SHP77 (cell line): ENCODE data around the gene GPI.
A peak's percentile ranks its signal among the peaks of the same experiment; 100 is the strongest.

Experiments
- DNase-seq, 2 experiments: peaks; one replicate each; lab custom pipeline; 2025; lab: John Stamatoyannopoulos, UW

GPI gene

DNA sequence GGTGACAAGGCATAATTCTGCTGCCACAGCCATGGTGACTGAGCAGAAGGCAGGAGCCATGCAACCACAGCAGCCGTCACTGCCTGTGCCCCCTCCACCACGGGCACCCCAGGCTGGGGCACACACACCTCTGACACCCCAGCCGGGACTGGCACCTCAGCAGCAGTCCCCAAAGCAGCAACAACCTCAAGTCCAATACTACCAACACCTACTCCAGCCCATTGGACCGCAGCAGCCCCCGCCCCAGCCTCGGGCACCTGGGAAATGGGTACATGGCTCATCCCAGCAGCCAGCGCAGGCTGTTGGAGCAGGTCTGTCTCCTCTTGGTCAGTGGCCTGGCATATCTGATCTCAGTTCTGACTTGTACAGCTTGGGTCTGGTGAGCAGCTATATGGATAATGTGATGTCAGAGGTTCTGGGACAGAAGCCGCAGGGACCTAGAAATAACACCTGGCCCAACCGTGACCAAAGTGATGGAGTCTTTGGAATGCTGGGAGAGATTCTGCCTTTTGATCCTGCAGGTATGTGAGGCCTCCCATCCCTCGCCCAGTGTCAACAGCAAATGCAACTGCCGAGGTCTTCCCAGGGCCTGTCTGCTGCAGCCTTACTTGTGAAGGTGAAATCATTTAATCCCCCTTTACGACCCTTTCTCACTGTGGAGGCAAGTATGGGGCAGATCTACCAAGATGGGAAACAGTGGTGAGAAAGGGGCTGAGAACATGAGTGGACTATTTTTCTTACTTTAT lies 22.9 kb upstream of the GPI start:
- DNase-seq = no peak

DNA sequence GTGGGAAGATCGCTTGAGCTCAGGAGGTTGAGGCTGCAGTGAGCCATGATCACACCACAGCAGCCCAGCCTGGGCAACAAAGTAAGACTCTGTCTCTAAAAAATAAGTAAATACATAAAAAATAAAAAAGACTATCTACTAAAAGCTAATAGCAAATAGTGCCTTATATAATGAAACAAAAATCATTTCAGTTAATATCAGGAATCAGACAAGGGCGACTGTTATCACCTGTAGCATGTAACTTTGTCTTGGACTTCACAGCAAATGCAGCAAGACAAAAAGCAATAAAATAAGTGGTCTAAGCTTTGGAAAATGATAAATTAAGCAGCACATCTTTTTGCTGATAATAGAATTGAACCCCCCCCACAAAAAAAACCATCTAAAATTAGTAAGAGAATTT lies 21.2 kb upstream of the GPI start:
- no peak for DNase-seq

DNA sequence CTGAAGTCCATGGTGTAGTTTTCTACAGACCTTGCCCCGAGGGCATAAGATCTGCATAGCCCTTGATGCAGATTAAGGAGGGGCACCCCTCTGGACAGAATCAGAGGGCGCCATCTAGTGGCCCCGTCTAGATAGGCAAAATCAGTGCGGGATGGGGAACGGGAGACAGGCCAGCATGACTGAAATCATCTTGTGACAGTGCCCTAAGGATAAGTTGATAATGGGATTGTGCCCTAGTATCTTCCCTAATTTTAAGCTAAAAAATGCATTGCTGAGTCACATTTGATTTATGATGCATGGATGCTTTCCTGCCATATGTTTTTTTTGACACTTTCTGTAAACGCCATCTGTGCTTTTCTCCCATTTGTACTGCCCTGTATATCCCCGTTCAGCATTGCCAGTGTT lies 19.0 kb upstream of the GPI start:
- DNase-seq = peak; percentile 24 to 48

DNA sequence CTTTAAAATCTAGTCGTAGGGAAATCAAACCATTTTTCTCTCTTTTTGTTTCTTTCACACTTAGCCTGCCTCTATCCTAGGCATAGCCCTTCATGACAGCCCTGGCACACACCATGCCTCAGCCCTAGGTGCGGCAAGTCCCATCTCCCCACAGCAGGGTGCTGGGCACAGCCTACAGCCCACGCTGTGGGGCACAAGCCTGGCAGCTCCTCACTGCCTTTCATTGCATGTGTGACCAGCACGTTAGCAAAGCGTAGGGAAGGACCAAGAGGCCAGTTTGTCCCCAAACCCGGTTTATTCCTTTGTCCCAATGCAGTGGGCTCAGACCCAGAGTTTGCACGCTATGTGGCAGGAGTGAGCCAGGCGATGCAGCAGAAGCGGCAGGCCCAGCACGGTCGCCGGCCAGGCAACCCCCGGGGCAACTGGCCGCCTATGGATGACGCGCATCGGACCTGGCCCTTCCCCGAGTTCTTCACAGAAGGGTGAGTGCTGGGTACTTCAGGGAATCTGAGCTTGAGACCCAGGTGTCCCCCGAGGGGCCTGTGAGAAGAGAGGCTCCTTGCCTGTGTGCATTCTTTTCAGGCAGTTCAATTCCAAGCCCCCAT lies 17.3 kb upstream of the GPI start:
- DNase-seq = no peak

DNA sequence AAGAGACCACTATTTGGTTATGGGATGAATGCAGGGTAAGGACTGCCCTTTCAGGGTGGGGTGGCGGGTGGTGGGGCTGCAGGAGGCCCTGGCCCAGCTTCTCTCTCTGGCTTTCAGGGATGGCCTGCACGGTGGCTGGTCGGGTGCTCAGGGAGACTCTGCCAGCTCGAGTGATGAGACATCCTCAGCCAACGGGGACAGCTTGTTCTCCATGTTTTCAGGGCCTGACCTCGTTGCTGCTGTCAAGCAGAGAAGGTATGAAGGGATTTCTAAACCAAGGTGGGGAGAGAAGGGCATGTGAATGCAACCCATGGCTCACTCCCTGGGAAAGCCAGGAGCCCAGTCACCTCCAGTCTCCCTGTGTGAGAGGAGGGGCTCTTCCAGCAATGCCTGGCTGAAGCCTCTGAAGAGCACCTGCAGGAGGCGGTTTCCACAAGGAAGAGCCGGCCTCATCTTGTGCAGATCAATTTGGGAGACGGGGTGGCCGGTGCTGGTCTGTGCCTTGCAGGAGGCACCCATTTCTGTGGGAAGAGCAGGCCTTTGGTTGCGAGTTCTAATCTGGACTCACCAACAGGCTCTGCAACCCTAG lies 16.0 kb upstream of the GPI start:
- DNase-seq = no peak

DNA sequence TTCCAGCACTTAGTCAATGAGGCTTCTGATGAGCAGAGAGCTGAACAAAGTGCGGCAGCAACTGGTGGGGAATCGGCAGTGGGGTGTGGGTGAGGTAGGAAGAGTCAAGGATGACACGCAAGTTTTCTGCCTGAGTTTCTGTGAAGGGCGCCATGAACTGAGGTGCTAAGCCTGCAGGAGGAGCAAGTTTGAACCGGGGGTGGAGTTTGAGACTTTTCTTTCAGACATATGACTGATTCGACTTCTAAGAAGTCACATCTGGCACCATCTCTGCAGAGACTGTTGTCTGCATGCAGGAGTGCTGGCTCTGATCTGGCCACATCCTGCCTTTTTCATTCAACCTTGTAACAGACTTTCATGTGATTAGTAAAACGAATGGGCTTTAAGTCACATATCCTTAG lies 14.8 kb upstream of the GPI start:
- DNase-seq = no peak

DNA sequence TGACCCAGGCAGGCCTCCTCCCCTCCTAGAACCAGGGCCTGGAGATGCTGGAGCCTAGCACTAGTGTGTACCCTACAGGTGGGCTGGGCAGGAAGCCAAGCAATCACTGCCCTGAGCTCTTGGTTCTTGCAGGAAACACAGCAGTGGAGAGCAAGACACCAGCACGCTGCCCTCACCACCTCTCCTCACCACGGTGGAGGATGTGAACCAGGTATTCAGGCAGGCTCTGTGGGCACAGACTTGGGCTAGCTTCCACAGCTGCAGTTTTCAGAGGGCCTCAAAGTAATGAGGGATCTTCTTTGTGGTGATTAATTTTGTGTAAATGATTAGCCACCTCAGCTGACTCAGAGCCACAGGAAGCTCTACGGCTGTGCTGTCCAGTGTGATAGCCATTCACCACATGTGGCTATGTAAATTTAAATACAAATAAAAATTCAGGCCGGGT lies 13.6 kb upstream of the GPI start:
- DNase-seq = no peak

DNA sequence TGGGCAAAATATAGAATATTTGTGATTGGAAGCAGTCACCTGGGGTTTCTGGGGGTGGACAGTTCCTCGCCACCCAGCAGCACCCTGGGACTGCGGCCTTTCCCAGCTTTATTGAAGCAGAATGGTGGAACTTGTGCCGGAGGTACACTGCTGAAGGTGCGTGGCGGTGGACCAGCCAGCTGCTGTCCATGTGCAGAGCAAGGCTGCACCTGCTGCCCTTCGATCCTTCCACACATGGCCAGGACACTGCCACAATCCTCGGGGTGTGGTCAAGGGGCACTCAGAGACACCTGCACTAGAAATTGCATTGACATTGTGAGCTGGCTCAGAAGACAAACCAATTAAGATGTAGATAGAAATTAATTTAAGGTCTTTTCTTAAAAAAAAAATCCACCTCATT lies 11.4 kb upstream of the GPI start:
- peak; percentile 35 to 67 for DNase-seq

DNA sequence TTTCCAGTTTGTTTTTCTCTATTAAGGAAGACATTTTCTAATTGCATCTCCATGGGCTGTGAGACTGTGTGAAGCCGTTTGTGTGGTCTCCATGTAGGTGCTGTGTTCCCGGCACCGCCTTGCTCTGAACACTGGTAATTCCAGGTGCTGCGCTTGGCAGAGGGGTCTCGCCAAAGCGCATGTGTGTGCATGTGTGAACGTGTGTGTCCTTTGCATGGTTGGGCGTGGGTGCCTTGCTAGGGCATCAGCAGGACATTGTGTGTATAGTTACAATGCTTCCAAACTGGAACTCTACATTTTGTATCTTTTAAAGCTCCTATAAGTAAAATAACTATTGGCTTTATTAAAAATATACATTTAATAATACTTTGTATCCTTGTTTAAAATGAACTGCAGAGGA lies 9.8 kb upstream of the GPI start:
- DNase-seq = no peak

DNA sequence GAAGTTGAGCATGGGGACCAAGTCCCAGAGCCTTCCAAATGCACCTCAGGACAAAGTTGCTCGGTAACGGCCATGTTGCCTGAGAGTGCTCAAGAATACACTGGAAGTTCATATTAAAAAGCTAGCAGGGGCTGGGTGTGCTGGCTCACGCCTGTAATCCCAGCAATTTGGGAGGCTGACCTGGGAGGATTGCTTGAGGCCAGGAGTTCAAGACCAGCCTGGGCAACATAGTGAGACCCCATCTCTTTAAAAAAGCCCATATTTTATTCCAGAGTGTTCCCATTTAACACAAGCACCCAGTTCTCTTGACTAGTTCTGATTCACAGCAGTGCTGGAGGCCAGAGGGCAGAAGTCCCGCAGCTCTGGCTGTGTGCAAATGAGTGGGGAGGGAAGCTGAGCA lies 8.1 kb upstream of the GPI start:
- DNase-seq = no peak

DNA sequence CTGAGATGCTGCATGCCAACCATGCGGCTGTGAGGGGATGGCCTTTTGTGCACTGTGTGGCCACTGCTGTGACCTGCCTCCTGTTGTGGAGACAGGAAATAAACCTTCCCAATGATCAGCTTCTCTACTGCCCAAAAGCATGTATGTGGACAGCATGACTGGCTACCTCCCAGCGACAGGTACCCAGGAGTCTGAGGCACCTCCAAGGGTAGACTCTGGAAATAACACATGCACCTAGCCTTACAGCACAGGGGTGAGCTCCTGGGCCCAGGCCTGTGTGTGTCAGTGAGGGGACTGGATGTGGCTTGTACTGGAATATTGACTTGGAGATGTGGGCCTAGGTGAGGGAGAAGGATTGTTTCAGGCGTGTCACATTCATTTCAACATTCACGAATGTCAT lies 7.6 kb upstream of the GPI start:
- no peak for DNase-seq

DNA sequence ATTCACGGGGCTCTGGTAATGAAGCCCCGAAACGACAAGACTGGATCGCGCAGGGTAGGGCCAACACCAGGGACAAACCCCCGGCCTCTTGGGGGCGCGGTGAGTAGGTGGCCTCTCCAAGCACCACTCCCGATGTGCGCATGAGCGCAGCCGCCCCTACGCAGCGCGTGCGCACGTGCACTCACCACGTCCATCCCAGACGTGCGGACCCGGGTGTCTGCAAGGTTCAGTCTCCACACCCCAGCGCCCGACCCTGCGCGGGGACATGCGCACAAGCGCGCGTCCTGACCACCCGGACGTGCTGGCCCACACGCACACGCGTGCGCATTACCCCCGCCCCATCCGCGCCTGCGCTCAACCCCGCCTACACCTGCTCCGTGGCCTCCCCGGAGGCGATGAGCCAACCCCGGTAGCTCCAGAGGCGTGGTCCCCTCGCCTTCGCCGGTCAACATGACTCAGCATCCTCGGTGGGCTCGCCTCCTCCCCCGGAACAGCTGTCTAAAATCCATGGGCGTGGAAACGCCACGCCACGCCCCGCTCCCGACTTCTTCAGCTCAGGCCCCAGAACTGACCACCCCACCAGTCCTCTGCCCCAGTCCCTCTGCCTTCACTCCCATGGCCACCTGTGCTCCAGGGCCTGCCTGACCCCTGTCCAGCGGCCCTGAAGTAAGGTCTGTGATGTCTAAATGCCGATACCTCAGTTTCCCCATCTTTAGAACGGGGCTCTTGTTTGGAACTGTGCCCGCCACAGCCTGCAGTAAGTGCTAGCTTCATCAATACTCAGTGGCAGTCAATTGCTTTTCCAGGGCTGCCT lies 5.6 kb upstream of the GPI start:
- DNase-seq = peak; percentile 98

DNA sequence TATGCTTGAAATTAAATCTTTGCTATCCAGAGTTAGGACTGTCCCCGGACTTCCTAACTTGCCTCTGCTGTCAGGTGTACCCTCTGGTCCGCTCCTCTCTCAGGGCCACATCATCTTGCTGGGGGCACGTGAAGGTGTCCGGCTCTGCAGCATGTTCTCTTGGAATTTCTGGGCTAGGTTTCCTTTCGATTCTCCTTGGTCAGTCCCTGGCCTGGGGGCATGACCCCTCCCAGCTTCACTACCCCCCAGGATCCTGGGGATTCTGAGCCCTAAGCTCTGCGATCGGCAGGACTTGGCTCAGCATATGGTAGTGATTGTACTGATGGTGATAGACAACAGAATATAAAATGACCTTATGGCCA lies 5.1 kb upstream of the GPI start:
- DNase-seq = no peak

DNA sequence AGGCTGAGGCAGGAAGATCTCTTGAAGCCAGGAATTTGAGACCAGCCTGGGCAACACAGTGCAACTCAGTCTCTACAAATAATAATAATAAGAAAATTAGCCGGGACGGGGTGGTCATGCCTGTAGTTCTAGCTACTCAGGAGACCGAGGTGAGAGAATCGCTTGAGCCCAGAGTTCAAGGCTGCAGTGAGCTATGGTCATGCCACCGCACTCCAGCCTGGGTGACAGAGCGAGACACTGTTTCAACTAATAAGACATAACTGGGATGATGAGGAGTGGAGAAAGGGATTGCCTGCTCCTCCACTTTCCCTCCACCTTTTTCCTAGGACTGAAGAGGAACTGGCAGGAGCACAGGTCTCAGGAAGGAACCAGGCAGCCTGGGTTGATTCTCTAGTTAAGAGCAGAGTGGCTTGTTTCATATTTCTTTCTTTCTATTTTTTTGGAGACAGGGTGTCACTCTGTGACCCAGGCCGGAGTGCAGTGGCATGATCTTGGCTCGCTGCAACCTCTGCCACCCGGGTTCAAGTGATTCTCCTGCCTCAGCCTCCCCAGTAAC lies 4.6 kb upstream of the GPI start:
- no peak for DNase-seq

DNA sequence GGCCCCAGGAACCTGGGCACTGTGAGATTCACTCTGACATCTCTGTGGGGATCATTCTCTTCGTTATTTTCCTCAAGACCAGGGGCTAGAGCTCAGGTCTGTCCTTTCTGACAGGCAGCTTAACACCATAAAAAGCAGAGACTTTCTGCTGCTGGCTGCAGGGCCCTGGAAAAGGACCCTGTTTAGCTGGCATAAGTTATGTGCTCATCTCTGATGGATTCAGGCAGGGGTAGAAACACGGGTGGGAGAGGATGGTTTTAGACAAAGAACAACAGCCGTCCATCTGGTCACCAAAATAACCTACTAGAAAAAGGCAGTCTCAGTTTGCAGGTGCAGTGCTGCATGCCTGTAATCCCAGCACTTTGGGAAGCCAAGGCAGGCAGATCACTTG lies 2.3 kb upstream of the GPI start:
- DNase-seq = no peak

DNA sequence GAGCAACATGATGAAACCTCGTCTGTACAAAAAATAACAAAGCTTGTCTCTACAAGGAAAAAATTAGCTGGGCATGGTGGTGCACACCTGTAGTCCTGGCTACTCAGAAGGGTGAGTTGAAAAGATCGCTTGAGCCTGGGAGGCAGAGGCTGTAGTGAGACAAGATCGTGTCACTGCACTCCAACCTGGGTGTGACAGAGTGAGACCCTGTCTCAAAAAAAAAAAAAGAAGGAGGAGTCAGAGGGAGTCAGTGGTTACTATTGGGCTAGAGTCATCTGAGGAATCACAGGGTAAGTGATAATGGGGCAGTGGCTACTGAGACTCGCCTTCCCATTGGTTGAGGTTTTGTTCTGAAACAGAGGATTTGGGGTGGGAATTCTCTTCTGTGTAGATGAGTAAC lies 1.9 kb upstream of the GPI start:
- no peak for DNase-seq

DNA sequence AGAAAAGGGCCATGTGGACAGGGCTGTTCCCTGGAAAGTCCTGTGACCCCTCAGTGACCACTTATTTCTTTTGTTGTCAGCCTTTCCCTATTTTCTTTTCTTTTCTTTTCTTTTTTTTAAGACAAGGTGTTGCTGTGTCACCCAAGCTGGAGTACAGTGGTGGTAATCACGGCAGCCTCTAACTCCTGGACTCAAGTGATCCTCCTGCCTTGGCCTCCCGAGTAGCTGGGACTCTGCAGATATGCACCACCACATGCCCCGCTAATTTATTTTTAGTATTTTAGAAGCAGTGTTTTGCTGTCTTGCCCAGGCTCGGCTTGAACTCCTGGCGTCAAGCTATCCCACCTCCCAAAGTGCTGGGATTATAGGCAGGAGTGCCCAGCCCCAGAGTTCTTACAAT lies 1.1 kb upstream of the GPI start:
- DNase-seq = no peak

DNA sequence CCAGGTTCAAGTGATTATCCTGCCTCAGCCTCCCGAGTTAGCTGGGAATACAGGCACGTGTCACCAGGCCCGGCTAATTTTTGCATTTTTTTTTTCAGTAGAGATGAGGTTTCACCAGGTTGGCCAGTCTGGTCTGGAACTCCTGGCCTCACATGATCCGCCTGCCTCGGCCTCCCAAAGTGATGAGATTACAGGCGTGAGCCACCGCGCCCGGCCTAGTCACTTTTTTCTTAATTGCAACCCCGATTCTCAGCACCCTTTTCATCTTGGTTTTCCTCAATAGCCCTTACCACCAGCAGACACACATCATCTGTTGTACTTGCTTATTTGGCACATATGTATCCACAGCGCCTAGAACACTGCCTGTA lies 550 bp upstream of the GPI start:
- DNase-seq = no peak

DNA sequence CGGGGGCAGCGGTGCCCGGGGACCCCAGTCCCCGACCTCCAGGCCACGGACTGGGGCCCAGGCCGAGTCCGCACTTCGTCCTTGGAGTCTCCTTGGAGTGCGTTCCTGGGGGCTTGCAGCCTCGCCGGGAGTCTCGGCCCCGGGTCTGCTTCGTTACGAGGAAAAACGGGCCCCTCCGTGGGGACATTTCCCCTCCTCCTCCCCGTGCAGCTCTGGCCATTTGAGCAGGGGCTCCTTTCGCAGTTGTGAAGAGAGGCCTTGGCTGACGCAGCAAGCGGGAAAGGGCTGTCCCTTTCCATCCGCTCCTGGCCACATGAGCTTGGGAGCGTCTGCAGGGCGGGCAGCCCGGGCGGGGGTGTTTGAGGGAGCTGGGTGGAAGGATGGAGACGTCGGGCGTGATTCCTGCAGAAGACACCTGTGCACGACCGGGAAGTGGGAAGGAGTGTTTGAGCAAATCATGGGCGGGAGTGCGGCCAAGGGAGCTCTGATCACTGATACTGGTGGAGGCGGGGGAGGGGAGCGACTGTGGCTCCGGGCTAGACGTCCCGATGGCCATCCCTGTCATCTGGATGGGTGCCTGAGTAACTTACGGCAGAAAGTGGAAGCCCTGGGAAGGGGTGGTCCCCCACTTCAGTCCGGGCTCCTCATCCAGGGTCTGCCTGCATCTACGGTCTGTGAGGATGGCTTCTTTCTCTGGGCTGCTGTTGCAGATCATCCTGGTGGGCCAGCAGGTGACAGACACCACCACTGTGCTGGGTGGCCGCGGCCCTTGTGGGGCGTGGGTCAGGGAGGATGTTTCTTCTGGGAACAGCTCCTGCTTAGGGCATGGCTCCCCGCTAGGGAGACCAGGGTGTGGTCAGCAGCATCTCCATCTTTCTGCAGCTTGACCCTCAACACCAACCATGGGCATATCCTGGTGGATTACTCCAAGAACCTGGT lies 736 bp downstream of the GPI start:
- DNase-seq = peak; percentile 4 to 32

DNA sequence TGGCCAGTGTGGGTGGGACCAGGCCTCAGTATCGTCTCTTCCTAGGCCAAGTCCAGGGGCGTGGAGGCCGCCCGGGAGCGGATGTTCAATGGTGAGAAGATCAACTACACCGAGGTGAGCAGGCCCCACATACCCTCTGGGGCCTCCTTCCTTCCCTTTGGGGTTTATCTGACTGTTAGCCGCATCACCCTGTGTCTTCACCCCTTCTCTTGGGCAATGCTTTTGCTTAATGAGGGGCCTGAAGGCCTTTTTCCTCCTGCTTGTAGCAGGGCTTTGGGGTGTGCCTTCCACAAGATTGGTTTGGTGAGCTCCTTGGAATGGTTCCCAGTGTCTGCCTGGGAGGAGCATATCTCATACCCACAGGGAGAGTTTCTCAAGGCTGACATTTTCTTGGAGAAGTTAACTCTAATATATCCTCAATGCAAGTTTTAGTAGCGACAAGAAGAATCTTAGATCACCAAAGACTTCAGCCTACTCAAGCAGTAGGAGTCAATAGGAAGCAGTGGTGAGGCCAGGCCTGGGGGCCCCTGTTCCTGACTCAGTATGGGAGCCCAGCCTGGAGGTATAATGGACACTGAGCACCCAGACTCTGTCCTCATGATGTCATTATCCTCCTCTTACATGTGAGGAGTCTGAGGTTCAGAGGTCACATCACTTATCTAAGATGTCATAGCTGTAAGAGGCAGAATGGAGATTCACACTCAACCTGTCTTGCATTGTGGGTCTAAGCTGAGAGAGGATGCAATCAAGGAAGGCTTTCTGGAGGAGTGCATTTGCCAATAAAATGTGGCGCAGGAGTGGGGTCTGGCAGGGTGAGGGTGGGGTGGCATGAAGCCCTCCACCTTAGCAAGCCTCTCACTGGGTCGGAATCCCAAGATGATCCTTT lies 2.0 kb downstream of the GPI start:
- DNase-seq = no peak

DNA sequence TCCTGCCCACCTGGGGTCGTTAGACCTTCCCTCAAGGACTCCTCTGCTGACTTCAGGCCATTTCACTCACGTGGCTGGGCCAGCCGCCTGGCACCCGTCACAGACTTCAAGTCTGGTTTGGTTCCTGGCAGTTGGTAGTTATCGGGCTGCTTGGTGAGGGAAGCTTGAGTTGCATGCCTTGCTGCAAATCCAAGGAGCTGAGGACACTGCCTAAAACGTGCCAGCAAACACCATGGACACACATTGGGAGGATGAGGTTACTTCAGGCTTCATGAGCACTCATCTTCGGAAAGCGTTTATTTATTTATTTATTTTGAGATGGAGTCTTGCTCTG lies 2.6 kb downstream of the GPI start:
- no peak for DNase-seq
